DLD1 (cell line): ENCODE results near the gene TNS1.

ENCODE experiments used
- in situ Hi-C: cut with HindIII; loops from 2 replicates; pipeline ENCODE4 v1.10.0; 2017; ENCODE audit warnings: low sequenced_read_pairs

Gene TNS1

DNA sequence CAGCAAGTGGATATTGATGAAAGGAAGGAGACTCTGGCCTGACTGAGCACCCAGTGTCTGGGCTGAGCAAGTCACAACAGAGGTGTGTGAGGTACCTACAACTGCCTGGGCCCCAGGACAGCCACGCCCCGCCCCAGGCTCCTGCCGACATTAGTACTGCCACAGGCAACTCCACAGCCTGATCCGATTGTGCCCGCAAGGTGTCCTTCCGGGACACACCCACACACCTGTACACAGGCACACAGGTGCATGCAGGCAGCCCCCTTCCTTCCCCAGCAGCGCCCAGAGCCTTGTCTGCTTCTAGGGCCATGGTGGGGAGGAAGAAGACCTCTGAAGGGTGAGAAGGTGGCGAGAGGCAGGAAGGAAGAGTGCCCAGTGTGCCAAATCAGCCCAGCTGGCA is 83.6 kb downstream of the TNS1 start:
- in situ Hi-C loops: no loop called here

DNA sequence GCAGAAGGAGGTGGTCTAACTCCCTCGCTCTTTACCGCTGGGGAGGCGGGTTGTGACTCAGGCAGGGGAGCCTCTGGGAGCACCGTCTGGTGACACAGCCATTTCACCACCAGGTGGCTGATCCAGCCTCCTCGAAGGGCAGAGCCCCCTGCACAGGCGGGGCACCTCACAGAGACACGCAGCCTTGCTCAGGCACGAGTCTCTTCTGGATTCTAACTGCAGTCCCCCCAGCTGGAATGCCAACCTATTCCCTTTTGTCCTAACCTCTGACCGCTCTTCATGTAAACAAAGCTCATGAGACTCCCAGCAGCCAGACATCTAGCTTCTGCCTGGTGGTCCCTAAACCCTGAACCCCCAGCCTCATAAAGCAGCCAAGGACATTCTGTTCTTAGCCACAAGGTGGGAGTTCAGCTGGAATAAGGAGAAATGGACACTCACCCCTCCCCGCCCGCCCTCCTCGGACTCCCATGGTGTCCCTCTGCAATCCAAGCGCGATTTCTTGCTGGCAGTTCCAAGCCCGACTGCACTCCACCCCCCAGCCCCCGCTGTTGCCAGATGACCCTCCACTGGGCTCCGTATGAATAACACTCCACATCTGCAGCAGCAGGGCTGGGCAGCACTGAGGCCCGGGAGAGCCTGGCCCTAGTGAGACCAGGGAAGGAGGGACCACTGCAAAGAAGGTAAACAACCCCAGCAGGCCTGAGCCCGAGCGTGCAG is 84.3 kb downstream of the TNS1 start:
- in situ Hi-C loops: no loop called here

DNA sequence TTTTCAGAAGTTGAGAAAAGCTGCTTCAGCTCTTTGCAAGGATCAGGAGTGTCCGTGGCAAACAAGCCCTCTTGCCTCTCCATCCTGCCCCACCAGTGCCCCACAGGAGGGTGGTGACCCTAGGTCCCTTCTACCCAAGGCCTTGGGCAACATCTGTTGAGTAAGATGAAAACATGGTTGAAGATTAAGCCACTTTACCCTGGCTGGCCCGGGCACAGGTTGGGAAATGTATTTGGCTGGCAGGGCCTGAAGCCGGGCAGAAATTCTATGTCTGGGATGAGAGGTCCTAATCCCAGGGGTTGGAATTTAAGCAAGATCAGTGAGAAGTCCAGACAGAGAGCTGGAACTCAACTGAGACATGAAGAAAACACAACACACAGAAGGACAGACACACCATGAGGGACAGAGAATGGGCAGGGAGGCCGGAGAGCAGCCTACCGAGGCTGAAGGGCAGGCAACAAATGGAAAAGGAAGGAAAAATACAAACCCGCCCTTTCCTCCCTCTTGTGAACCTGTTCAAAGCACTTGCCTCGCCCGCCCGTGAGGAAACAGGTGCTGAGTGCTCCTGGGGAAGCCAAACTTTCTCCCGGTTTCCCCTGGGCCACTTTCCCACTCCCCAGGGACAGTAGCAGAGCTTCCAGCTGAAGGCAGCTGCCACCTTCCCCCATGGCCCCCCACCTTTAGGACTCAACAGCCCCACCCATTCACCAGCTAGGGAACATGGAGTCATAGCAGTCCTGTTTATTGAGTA is 86.1 kb downstream of the TNS1 start:
- in situ Hi-C loops: no loop called here

DNA sequence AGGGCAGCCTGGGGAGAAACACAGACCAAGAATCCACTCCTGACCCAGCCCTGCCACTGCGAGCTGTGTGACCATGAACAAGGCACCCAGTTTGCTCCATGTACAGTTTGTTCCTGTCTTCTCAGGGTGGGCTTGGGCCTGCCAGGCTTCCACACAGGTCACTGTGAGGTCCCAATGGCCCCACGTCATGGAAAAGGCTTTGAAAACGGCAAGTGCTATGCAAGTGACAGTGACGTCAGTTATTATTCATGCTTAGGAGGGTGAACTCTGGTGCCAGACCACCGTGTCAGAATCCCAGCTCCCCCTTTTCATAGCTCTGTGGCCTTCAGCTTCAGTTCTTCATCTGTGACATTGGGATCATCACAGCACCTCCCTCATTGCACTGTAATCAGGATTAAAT is 87.1 kb downstream of the TNS1 start:
- in situ Hi-C loops: no loop called here

DNA sequence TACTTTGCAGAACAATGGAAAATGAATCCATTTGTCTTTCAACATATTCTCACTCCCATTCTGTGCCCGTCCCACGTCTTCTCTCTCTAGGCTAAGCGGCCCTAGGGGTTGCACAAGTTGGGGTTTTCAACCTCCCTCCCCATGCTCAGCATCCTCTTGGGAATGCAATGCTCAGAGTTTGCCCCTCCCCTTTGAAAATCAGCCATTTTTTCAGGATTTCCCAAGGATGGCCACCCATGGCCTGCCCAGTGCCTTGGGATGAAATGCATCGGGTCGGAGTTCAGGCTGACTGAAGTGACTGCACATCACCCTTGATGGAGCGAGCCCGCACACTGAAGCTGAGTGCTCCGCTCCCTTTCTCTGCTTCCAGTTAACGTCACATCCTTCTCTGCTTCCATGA is 87.9 kb downstream of the TNS1 start:
- in situ Hi-C loops: no loop called here

DNA sequence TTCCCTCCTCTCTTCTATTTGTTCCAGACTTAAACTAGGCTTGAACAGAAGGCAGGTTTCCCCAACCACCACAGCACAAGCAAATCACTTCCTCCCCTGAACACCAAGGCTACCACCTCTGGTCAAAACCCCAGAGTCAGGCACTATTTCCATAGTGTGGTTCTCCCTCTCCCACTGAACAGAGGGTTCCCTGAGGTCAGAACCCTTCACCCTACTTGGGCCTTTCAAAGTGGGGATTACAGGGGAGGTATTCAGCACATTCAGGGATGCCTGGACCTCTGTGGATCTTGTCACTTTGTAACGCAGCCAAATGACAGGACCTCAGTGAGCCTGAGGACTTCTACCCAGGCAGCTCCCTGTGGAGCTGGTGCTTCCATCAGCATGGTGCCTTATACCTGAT is 88.7 kb downstream of the TNS1 start:
- in situ Hi-C loops: no loop called here

DNA sequence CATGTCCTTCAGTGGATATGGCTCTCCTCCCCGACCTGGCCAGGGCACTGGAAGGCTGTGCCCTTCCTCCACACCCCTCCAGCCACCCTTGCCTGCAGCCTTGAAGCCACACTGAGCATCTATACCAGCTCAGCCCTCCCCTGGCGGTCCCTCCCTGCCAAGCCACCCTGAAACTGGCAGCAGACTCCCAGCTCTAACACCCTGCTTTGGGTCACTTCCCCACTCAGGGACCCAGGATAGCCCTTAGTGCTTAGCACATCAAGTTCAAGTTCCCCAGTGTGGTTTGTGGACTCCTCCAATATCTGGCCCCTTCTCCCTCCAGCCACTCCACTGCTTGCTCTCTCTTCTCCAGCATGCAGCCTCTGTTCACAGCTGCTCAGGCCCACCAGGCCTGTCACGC is 89.4 kb downstream of the TNS1 start:
- in situ Hi-C loops: no loop called here

DNA sequence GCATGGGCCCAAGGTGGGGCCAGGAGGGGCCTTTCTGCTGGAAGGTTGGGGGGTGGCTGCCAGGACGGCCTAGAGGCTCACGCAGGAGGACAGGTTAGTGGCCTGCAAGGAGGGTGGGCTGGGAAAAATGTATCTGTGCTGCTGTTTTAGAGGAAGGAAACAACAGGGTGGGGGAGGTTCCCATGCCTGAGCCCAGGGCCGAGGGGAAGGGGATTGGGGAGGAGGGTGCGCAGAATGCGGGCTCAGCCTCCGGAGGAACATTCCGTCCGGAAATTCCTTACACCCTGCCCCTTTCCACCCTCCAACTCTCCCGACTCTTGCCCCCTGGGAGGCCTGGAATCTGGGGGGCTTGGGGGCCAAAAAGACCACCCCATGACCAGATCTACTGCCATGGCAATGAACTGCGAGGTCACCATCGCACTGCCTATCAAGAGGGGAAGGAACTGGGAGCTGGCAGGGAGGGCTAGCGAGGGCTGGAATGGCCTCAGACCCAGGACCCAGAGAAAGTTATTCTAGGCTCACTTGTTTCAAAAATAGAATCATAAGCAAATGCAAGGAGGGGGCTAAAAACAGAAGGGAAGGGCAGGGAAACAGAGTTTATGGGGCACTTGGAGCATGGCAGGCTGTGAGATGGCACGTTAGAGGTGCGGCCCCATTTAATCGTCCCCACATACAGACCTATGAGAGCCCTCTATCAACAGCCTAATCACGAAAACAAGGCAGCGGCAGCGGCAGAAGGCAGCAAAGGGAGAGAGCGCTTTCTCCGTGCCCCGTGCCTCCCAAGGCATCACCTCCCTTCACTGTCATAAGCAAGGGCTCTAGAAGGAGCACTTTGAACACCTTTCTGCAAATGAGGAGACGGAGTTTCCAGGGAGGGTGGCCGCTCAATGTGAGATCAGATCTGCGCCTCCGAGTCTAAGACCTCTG is 90.4 kb downstream of the TNS1 start:
- in situ Hi-C loops: no loop called here

DNA sequence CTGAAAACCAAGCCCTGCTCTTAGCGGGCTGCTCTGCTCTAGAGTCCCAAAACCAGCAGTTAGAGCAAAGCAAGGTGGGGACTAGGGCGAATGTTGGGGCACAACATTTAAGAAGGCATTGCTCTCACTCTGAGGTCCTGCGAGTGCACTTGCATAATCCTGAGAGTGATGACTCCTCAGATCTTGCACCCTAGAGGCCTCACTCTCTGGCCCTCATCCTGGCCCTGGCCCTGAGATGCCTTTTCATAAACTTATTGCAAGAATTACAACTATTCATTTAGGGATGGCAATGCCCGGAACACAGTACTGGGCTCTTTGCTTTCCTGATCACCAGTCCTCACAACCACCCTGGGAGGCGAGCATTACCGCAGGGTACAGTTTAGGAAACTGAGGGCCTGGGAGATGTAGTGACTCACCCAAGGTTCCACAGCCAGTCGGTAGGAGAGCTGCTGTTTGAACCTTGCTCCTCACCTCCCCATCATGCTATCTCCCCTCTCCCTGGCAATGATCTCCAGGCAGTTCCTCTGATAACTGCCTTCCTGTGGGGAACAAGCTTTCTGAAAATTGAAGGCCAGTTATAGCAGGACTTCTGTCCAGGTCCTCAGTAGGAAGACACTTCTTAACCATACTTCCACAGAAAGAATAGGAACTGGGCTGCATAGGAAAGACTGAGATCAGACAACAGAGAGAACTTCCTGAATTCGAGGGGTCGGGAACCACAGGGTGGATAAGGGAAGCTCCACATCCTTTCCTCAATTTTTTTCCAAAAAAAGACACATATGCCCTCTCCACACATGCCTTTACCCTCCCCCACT is 91.3 kb downstream of the TNS1 start:
- in situ Hi-C loops: no loop called here

DNA sequence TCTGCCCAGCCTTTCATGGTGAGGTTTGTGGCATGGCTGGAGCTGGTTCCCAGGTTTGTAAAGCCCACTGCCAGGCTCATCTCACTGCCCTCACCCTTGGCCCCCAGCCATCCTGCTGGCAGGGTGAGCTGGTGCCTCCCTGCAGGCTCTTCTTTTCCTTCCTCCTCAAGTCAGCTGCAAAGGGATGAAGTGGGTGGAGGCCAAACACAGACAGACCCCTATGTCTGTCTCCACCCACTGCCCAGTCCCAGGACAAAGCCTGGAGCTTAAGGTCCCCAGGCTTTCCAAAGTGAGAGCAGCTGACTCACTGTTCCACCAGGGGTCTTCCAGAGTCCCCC is 92.0 kb downstream of the TNS1 start:
- in situ Hi-C loops: no loop called here

DNA sequence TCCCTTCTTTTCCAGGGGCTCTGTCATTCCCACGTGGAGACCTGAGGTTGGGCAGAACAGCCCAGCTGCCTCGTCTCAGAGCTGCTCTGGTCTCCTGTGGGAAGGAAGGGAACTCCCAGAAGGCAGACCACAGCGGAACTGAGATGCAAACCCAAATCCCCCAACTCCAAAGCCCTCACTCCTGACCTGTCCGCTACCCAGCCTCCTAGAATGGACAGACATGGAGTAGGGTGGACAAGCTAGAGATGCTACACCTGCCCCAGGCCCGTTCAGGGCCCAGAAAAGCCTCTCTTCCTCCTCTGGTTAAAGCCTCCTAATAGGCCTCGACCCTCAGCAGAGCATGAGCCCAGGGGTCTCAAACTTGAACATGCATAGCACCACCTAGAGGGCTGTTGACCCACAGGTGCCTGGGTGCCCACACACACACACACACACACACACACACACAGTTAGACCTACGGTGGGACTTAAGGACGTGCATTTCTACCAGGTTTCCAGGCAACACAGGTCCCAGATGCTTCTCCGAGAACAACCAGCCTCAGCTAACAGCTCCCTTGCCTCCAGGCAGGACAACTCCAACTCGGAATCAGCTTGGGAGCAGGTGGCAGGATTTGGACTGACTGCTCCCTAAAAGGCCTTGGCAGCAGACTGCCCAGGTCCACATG is 93.5 kb downstream of the TNS1 start:
- in situ Hi-C loops: no loop called here

DNA sequence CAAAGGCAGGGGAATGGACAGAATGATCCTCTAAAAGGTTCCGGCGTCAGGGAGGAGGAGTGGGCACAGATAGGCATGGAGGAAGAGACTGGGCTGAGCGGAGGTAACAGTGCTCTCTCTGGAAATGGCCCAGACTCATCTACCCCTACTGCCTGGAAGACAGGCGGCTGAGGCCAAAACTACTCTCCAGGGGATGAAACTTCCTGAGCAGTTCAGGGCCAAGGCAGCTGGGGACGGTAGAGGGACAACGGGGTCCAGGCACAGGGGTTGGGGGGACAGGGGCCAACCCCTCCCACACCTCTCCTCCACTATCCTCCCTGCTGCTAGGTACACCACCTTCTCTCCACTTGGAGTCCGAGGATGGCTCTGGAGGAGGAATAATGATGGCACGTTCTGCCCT is 94.3 kb downstream of the TNS1 start:
- in situ Hi-C loops: no loop called here

DNA sequence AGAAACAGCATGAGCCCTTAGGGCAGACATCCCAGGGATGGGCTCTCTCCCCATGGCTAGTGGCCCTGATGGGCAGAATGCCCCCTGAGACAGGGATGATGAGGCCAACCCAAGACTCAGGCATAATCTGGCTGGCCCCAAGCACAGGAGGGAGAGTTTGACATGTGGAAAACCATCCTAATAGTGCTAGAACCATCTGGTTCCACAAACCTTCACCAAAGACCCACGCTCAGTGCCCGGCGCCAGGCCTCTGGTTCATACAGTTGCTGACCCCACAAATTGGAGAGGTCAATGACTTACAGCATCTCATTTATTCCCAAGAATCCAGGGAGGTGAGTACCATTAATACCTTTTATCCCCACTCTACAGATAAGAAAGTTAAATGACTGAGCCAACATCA is 95.5 kb downstream of the TNS1 start:
- in situ Hi-C loops: no loop called here

DNA sequence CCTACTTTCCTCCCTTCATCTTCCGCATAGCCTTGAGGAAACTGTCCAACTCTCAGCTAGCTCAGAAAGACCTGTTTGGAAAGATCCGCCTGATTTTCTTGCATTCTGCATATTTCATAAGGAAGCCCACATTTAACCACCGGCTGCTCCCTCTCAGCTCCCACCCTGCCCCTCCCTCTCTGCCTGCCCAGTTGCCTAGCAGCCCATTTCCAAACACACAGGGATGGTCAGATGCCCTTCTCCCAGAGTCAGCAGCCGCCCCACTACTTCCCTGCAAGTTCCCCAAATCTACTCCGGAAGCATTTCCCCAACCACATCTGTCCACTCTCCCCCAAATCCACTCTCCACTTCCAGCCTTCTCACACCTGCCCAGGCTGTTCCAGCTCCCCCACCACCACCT is 96.0 kb downstream of the TNS1 start:
- in situ Hi-C loops: no loop called here

DNA sequence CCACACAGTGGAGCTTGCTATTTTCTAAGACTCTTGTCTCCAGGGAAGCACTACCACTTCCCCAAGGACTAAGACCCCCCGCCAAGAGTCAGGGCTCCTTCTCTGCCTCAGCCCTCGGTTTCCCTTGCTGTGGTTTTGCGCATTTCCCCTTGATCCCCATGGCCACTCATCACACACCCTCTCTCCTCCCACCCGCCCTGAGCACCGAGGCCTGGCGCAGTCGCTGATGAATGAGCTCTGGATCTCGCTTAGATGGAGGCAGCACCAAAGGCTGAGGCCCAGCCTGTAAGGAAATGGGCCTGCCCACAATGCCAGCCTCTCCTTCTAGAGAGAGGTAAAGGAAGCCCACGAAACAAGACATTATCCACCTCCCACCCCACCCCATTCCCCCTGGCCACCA is 96.9 kb downstream of the TNS1 start:
- in situ Hi-C loops: no loop called here

DNA sequence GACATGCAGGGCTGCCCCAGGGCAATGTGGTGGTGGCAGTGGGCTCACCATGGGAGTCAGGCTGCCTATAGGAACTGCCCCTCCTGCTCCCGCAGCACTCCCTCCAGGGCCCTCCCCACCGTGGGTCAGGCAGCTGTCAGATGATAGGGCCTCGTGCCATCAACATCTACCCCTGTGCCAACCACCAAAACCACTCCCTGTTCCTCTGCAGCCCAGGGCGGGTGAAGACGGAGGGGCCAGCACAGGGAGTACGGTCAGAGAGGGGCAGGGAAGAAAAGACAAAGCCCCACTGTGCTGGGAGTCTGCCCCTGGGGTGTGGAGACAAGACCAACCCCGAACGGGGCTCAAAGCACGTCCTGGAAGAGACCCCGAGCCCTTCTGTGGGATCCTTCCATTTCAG is 97.4 kb downstream of the TNS1 start:
- in situ Hi-C loops: no loop called here

DNA sequence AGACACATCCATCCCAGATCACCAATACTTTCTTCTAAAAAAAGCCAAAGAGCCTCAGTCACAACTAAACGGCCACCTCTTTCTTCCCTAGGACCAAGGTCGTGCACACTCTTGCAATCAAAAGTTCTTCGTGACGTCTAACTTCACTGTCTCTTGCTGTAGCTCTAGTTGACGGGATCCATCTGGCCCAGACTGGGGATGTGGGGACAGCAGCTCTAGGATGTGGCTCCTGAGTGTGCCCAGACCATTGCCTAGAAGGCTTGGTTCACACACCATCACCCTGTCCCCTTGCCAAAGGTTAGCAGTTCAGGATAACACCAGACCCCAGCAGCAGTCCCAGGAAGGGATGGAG is 98.2 kb downstream of the TNS1 start:
- in situ Hi-C loops: no loop called here

DNA sequence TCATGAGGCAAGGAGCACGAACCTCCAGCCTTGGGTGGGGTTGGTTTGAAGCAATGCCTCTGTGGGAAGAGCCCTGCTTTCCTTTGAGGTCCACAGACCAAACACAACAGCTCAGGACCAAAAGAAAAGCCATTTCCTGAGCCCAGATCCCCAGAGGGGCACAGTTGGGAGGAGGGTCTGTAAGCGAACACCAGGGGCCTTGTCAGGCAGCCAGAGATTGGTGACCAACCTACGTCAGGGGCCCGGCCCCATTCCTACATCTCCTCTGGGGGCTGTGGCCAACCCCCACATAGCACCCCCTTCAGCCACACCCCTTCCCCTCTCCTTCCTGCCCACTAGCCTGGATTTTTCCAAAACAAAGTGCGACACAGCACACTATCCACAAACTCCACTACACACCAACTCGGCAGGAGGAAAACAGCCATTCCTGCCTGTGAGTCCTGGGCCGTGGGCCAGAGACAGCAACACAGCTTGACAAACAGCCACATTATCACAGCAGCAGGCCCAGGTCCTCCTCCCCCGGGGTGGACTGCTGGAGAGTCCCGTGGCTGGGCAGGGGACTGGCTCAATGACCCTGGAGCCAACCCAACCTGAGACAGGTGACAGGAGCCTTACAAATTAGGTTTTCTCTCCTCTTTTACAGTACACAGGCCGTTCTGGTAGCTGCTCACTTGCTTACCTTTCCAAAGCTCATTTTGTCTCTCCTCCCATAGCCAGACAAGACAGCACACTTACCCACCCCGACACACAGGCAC is 98.8 kb downstream of the TNS1 start:
- in situ Hi-C loops: no loop called here

DNA sequence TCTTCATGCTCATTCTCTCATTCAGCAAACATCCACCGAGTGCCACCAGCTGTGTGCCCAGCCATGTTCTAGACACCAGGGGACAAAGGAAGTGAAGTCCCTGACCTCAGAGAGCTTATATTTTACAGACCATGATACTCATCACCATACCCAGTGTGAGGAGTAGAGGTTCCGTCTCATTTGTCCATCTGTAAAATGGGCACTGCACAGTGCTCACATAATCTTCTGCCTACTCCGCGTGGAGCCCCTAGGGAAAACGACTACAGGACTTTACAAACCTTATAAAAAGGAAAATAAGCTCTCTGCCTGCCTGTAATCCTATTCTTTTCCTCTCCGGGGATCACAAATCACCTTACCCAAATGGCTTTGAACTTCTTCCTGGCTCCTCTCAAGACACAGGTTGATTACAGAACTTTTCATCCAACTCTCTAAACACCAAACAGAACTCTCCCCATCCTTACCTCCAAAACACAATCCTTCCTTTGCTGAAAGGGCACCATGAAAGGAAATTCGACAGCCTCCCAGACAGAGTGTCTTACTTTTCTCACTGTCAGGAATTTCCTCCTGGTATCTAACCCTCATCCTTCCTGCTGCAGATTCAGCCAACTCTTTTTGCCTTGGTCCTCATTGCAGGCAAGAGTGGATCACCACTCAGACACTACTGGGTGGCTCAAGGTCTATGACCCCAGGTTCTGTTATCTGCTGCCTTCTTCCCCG is 99.5 kb downstream of the TNS1 start:
- in situ Hi-C loops: no loop called here
